Neural progenitor cell (in vitro differentiated cells): ENCODE data around the gene NFATC4. TPM values are rescaled to one million over a fixed set of nuclear protein-coding genes. Genes with fewer than 3 reads are reported as not detected.

Source experiments
- DNase-seq: peaks from one replicate; pipeline ENCODE4 v3.0.0-alpha.2; 2016; ENCODE audit warnings: low spot score
- H2AFZ ChIP-seq: fragments of 200-600 bp; sonication (generic); replicated peaks from 2 replicates; pipeline ENCODE4 v1.6.1; 2016; ENCODE audit warnings: antibody characterized with exemption
- H3F3A ChIP-seq: fragments of 200-600 bp; sonication (generic); 2 replicates; pipeline ENCODE4 v1.6.1; 2016; ENCODE audit warnings: antibody characterized with exemption, low read depth
- H3K27ac ChIP-seq: fragments of 200-600 bp; sonication (generic); 2 replicates; pipeline ENCODE4 v1.5.1; 2016; ENCODE audit warnings: mild to moderate bottlenecking
- H3K27me3 ChIP-seq: fragments of 200-600 bp; sonication (generic); 2 replicates; pipeline ENCODE4 v1.6.1; 2016; ENCODE audit warnings: mild to moderate bottlenecking, moderate library complexity
- H3K36me3 ChIP-seq: fragments of 200-600 bp; sonication (generic); 2 replicates; pipeline ENCODE4 v1.5.1; 2016
- H3K4me1 ChIP-seq: fragments of 200-600 bp; sonication (generic); 2 replicates; pipeline ENCODE4 v1.6.1; 2016; ENCODE audit warnings: mixed run types
- H3K4me2 ChIP-seq: fragments of 200-600 bp; sonication (generic); 2 replicates; pipeline ENCODE4 v1.6.1; 2016
- H3K4me3 ChIP-seq: fragments of 200-600 bp; sonication (generic); 2 replicates; pipeline ENCODE4 v1.5.1; 2016
- H3K79me2 ChIP-seq: fragments of 200-600 bp; sonication (generic); 2 replicates; pipeline ENCODE4 v1.6.1; 2016; ENCODE audit warnings: low read depth
- H3K9ac ChIP-seq: fragments of 200-600 bp; sonication (generic); 2 replicates; pipeline ENCODE4 v1.6.1; 2016
- H3K9me3 ChIP-seq: fragments of 200-600 bp; sonication (generic); 2 replicates; pipeline ENCODE4 v1.5.1; 2016; ENCODE audit warnings: low read depth
- H4K20me1 ChIP-seq: fragments of 200-600 bp; sonication (generic); 2 replicates; pipeline ENCODE4 v1.6.1; 2016; ENCODE audit warnings: low read depth
- H3K27ac Mint-ChIP-seq: 3 replicates; pipeline ENCODE4 v1.8.0; 2021; ENCODE audit warnings: mixed read lengths
- H3K27me3 Mint-ChIP-seq: 2 replicates; pipeline ENCODE4 v1.8.0; 2022; ENCODE audit warnings: low read depth, mild to moderate bottlenecking, inconsistent platforms, moderate library complexity, mixed read lengths; ENCODE audit not compliant: insufficient read depth
- H3K36me3 Mint-ChIP-seq: 3 replicates; pipeline ENCODE4 v1.8.0; 2021; ENCODE audit warnings: mixed read lengths
- H3K4me1 Mint-ChIP-seq: 3 replicates; pipeline ENCODE4 v1.8.0; 2021; ENCODE audit warnings: mixed read lengths
- H3K4me3 Mint-ChIP-seq: 3 replicates; pipeline ENCODE4 v1.8.0; 2021; ENCODE audit warnings: mild to moderate bottlenecking, moderate library complexity, mixed read lengths
- H3K9me3 Mint-ChIP-seq: 3 replicates; pipeline ENCODE4 v1.8.0; 2020; ENCODE audit warnings: mixed read lengths
- EZH2 ChIP-seq: fragments of 200-600 bp; sonication (generic); IDR thresholded peaks from 2 replicates; pipeline ENCODE4 v1.6.1; 2017; ENCODE audit warnings: antibody characterized with exemption, mild to moderate bottlenecking, moderate library complexity
- EZH2phosphoT487 ChIP-seq: fragments of 200-600 bp; sonication (generic); IDR thresholded peaks from 2 replicates; pipeline ENCODE4 v1.6.1; 2017; ENCODE audit warnings: antibody characterized with exemption
- total RNA-seq: library from RNA; depleted of rRNA; stranded (reverse); fragments of >200 nt; gene quantifications from 2 replicates; pipeline ENCODE4 v1.2.3, GENCODE V29; 2015; ENCODE audit warnings: low replicate concordance
- TF ChIP-seq, protein P1 (sequence below): fragments of 200-600 bp; sonication (generic); IDR thresholded peaks from 2 replicates; pipeline ENCODE4 v1.5.1; 2017; ENCODE audit warnings: antibody characterized with exemption, mild to moderate bottlenecking

Gene NFATC4
- total RNA-seq, 1 donor from 2014 or later: 38.2 TPM

DNA sequence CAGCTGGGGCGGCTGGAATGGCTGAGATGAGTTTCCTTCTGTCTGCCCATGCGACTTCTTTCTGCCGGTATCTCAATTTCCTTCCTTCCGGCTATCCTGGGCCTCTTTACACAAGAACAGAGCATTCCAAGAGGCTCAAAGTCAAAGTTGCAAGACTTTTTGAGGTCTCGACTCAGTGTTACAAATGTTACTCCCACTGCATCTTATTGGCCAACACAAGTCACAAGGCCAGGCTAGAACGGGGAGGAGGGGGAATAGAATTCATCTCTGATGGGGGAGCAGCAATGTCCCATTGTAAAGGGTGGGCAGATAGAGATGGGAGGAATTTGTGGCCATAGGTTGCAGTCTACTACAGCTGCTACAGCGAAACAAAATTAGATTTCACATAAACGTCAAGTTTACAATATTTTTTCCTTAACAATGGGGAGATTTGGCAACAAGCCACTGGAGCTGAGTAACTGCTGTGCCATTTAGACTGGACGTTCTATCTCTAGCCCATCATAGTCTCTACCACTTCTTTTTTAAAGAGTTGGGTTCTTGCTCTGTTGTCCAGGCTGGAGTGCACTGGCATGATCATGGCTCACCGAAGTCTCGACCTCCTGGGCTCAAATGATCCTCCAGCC lies 21.4 kb downstream of the NFATC4 start:
- H3K4me2 ChIP-seq: no peak overlapping the region
- H3K27ac Mint-ChIP-seq: peak overlapping the region; percentile 67

DNA sequence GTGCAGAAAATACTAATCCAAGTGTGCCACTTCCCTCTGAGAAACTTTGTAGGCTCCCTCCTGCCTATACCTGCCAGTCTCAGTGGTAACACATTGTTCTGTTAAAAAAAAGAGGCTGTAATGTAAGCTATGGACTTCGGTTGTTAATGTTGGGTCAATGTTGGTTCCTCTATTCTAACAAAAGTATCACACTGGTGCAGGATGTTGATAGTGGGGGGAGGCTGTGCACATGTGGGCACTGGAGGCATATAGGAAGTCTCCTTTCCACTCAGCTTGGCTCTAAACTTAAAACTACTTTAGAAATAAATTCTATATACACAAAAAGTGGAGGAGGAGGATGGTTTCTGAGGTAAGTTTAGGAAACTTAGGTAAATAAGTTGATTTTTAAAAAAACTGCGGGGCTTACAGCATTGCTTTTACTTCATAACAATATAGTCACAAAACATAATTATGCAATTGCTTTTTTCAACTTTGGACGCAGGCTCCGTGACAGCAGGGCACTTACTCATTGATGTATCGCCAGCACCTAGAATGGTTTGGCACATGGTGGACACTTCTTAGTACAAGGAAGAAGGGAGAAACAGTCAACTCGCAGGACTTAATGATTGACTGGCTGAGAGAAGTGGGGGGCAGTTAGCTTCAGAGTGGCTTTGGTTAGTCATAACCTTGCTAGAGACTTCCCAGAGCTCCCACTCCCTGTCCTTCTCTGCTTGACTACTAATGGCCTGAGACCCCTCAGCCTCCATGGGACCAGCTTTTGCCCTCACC lies 22.9 kb downstream of the NFATC4 start:
- H3K27ac Mint-ChIP-seq: peak overlapping the region; percentile 81
- H3K4me1 Mint-ChIP-seq: peaks cover 24% of the 10 kb centered on the region
- H4K20me1 ChIP-seq: no peaks in the 10 kb centered on the region
- H3K79me2 ChIP-seq: no peaks in the 10 kb centered on the region
- TF ChIP-seq EZH2: no peak
- H3K27me3 Mint-ChIP-seq: peaks cover 2% of the 10 kb centered on the region
- H3K4me1 ChIP-seq: no peaks in the 10 kb centered on the region
- H3K4me3 Mint-ChIP-seq: peak overlapping the region; percentile 57
- no peak overlapping the region for H3K4me3 ChIP-seq
- H3K27ac ChIP-seq: no peak overlapping the region
- H3K9me3 Mint-ChIP-seq: no peaks in the 10 kb centered on the region
- no peaks in the 10 kb centered on the region for H3K36me3 ChIP-seq
- H3K4me2 ChIP-seq: no peak overlapping the region
- no peak overlapping the region for H3K9ac ChIP-seq
- H2AFZ ChIP-seq: no peak overlapping the region
- no peaks in the 10 kb centered on the region for H3F3A ChIP-seq
- H3K9me3 ChIP-seq: no peaks in the 10 kb centered on the region
- no peaks in the 10 kb centered on the region for H3K36me3 Mint-ChIP-seq
- no peak for DNase-seq
- H3K27me3 ChIP-seq: no peaks in the 10 kb centered on the region

More for the DNA sequence above, 21.4 kb downstream of the NFATC4 start:
- H3K36me3 Mint-ChIP-seq: no peaks in the 10 kb centered on the region
- Histone ChIP-seq H3K4me3 (no peak overlapping the region), H3K4me1 (no peaks in the 10 kb centered on the region), H3K79me2 (no peaks in the 10 kb centered on the region), H3K9me3 (no peaks in the 10 kb centered on the region), H2AFZ (no peak overlapping the region), H3F3A (no peaks in the 10 kb centered on the region), H3K27me3 (no peaks in the 10 kb centered on the region), H3K27ac (no peak overlapping the region), H3K9ac (no peak overlapping the region), H3K36me3 (no peaks in the 10 kb centered on the region), H4K20me1 (no peaks in the 10 kb centered on the region)
- H3K4me3 Mint-ChIP-seq: no peak overlapping the region
- TF ChIP-seq EZH2 (no peak), EZH2phosphoT487 (no peak)
- TF ChIP-seq, protein P1, sequence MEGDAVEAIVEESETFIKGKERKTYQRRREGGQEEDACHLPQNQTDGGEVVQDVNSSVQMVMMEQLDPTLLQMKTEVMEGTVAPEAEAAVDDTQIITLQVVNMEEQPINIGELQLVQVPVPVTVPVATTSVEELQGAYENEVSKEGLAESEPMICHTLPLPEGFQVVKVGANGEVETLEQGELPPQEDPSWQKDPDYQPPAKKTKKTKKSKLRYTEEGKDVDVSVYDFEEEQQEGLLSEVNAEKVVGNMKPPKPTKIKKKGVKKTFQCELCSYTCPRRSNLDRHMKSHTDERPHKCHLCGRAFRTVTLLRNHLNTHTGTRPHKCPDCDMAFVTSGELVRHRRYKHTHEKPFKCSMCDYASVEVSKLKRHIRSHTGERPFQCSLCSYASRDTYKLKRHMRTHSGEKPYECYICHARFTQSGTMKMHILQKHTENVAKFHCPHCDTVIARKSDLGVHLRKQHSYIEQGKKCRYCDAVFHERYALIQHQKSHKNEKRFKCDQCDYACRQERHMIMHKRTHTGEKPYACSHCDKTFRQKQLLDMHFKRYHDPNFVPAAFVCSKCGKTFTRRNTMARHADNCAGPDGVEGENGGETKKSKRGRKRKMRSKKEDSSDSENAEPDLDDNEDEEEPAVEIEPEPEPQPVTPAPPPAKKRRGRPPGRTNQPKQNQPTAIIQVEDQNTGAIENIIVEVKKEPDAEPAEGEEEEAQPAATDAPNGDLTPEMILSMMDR: no peak
- no peak for DNase-seq
- peaks cover 24% of the 10 kb centered on the region for H3K4me1 Mint-ChIP-seq
- no peaks in the 10 kb centered on the region for H3K9me3 Mint-ChIP-seq
- H3K27me3 Mint-ChIP-seq: peaks cover 5% of the 10 kb centered on the region

DNA sequence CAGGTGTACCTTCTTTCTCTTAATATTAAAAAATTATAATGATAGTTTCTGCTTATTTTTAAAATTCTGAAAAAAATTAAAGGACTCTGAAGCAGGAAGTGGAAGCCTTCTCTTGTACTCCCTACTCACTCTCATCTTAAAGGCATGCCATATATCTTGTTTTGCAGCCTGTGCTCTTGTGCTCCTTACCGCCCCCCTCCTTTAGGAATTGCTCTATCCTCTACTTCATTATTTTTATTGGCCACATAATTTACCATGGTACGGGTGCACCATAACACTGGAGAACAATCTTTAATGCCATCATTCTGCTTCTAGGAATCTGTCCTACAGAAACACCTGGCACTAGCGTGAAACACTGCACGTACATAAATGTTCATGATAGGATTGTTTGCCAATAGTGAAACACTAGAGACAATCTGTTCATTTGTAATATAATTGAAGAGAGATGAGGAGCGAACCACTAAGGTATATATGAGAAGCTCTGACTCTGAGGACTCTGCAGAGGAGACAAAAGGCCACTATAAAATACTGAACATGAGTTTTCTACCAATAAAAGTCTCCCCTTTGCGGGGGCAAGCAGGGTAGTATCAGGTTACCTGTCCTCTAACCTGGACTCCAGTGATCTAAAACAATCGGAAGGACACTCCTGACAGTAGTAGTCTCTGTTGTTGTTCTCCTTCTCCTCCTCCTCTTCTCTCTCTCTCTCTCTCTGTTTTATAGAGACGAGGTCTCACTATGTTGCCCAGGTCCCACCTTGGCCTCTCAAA lies 24.5 kb downstream of the NFATC4 start:
- peaks cover 23% of the 10 kb centered on the region for H3K4me1 Mint-ChIP-seq
- no peaks in the 10 kb centered on the region for H3K36me3 Mint-ChIP-seq

More for the DNA sequence above, 24.5 kb downstream of the NFATC4 start:
- no peak overlapping the region for H3K4me3 Mint-ChIP-seq
- TF ChIP-seq, protein P1: no peak
- TF ChIP-seq EZH2phosphoT487 (no peak), EZH2 (no peak)
- H3K27ac Mint-ChIP-seq: no peak overlapping the region
- Histone ChIP-seq H3K79me2 (no peaks in the 10 kb centered on the region), H3F3A (no peaks in the 10 kb centered on the region), H2AFZ (no peak overlapping the region), H3K4me2 (no peak overlapping the region), H3K9ac (no peak overlapping the region), H4K20me1 (no peaks in the 10 kb centered on the region), H3K27ac (no peak overlapping the region), H3K4me1 (no peaks in the 10 kb centered on the region), H3K4me3 (no peak overlapping the region), H3K27me3 (no peaks in the 10 kb centered on the region), H3K36me3 (no peaks in the 10 kb centered on the region), H3K9me3 (no peaks in the 10 kb centered on the region)
- H3K27me3 Mint-ChIP-seq: peaks cover 2% of the 10 kb centered on the region
- DNase-seq: no peak
- H3K9me3 Mint-ChIP-seq: no peaks in the 10 kb centered on the region
